Measurements from ENCODE around the gene MXD3.

- TF ChIP-seq CTCF (IDR thresholded peaks at IDR 0.05) (no peak), POLR2A (IDR thresholded peaks at IDR 0.05) (no peak)
Measured at GRCh38 chr5:177358370-177358819, 46.7 kb upstream of the MXD3 start.
